GM13976 (cell line): Measurements from ENCODE around the gene FKBP2.

Experiments used
- DNase-seq: peaks from one replicate; pipeline ENCODE4 v3.0.0; 2012; ENCODE audit warnings: low spot score
- in situ Hi-C: fragments of 300-500 bp; cut with MboI; formaldehyde crosslinking; loops from one replicate; pipeline ENCODE4 v1.12.0; 2022; ENCODE audit warnings: low sequenced_read_pairs, mixed read lengths, inconsistent platforms; ENCODE audit not compliant: unreplicated experiment
- TF ChIP-seq, protein P1 (sequence below): IDR thresholded peaks from 2 replicates; pipeline ENCODE4 v1.5.1; 2012; ENCODE audit warnings: borderline replicate concordance, mild to moderate bottlenecking; ENCODE audit not compliant: insufficient read depth; ENCODE audit errors: extremely low read depth, missing control alignments, control extremely low read depth

FKBP2 gene

DNA sequence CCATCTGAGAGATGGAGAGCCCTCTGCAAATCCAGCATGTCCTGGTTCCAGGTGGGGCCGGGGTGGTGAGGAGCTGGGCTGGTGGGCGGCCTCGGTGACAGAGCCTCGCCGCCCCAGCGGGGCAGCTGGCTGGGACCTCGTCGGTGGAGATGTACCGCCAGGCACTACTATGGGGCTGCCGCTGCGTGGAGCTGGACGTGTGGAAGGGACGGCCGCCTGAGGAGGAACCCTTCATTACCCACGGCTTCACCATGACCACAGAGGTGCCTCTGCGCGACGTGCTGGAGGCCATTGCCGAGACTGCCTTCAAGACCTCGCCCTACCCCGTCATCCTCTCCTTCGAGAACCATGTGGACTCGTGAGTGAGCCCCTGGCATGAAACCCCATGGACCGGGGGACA is 17.5 kb downstream of the FKBP2 start:
- TF ChIP-seq, protein P1, sequence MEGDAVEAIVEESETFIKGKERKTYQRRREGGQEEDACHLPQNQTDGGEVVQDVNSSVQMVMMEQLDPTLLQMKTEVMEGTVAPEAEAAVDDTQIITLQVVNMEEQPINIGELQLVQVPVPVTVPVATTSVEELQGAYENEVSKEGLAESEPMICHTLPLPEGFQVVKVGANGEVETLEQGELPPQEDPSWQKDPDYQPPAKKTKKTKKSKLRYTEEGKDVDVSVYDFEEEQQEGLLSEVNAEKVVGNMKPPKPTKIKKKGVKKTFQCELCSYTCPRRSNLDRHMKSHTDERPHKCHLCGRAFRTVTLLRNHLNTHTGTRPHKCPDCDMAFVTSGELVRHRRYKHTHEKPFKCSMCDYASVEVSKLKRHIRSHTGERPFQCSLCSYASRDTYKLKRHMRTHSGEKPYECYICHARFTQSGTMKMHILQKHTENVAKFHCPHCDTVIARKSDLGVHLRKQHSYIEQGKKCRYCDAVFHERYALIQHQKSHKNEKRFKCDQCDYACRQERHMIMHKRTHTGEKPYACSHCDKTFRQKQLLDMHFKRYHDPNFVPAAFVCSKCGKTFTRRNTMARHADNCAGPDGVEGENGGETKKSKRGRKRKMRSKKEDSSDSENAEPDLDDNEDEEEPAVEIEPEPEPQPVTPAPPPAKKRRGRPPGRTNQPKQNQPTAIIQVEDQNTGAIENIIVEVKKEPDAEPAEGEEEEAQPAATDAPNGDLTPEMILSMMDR = no peak
- DNase-seq = no peak
- in situ Hi-C loops = no loop called here

DNA sequence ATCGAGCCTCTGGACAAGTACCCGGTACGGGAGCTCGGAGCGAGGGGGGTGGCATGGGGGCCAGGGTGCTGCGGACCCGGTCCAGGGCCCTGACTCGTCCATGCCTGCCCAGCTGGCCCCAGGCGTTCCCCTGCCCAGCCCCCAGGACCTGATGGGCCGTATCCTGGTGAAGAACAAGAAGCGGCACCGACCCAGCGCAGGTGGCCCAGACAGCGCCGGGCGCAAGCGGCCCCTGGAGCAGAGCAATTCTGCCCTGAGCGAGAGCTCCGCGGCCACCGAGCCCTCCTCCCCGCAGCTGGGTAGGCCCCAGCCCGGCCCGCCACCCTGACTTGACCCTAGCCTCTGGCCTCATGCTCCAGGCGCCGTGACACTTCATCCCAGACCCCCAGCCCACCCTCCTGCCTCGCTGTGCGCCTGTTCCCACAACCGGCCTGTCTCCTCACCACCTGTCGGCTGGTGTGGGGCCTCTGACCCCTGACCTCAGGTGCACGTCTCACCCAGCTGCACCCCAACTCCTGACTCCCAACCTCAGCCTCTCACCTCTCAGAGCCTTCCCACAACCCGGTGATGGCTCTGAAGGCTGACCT is 18.1 kb downstream of the FKBP2 start:
- no peak for DNase-seq
- TF ChIP-seq, protein P1 = no peak
- in situ Hi-C loops = no loop called here

DNA sequence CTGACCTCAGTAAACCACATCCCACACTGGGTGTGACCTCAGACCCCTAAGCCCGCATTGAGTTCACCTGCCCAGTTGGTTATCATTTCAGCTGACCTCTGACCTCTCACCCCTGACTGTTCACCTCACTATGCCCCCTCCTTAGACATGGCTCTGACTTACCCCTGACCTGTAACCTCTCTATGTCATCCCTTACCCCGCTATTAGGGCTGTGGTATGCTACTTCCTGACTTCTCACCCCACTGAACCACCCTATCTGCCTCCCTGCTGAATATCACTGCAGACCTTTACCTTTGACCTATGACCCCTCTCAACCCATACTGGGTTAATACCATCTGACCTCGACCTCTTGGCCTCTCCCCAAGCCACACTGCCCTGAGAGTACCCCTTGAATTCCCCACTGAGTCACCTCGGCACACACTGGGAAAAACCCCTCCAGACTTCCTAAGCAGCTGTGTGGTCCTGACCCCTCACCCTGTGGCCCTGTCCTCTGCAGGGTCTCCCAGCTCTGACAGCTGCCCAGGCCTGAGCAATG is 18.7 kb downstream of the FKBP2 start:
- DNase-seq = peak; percentile 62
- TF ChIP-seq, protein P1 = no peak
- in situ Hi-C loops = no loop called here

DNA sequence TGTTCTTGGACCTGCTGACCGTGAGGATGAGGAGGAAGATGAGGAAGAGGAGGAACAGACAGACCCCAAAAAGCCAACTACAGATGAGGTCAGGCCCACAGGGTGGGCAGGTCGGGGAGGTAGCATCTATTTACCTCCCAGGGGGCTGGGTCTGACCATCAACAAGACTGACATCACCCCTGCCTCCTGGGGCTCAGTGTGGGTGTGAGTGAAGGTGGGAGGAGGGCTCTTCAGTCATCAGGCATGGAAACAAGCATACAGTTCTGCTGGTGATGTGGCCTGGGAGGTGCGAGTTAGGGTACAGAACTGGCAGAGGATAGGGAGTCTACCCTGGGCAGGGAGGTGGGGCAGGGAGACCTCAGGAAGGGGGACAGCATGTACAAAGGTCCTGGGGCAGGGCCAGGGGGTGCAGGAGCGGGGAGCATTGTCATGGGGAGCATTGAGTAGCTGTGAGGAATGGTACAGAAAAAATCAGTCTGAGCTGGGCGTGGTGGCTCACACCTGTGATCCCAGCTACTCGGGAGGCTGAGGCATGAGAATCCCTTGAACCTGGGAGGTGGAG is 19.3 kb downstream of the FKBP2 start:
- in situ Hi-C loops = no loop called here

DNA sequence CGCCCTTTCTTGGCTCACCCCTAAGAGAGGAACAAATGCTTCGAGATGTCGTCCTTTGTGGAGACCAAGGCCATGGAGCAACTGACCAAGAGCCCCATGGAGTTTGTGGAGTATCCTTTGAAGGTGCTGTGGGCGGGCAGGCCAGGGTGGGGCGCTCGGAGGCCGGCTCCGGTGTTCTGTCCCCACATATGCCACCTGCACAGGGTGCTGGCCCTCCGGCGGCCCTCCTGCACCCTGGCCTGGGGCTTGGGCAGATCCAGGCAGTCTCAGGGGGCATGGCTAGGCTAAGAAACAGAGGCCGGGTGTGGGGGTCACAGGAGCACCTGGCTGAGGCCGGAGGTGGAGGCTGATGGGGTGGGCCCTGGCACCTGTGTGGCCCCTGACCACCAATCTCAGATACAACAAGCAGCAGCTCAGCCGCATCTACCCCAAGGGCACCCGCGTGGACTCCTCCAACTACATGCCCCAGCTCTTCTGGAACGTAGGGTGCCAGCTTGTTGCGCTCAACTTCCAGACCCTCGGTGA is 20.7 kb downstream of the FKBP2 start:
- TF ChIP-seq, protein P1 = no peak
- in situ Hi-C loops = no loop called here
- no peak for DNase-seq

More for the DNA sequence above, 19.3 kb downstream of the FKBP2 start:
- DNase-seq = peak; percentile 66
- TF ChIP-seq, protein P1 = no peak

DNA sequence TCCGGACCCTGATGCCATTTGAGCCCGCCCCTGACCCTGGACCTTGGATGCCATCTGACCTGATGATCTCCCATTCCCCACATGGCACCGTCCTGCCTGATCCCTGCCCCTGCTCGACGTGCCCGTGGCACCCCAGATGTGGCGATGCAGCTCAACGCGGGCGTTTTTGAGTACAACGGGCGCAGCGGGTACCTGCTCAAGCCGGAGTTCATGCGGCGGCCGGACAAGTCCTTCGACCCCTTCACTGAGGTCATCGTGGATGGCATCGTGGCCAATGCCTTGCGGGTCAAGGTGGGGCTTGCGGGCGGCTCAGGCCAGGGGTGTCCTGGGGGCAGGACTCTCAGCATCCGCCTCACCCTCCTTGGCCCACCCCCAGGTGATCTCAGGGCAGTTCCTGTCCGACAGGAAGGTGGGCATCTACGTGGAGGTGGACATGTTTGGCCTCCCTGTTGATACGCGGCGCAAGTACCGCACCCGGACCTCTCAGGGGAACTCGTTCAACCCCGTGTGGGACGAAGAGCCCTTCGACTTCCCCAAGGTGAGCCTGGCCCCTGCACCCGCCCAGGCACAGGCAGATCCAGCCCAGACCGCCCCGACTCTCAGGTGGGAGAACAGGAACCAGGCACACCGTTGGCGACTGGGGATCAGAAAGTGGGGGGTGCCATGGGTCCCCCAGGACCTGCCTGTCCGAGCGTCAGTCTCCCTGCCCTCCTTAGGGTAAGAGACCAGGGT is 21.5 kb downstream of the FKBP2 start:
- TF ChIP-seq, protein P1 = no peak
- no peak for DNase-seq
- in situ Hi-C loops = no loop called here
